Measurements from ENCODE around the gene ADAM12.

Gene ADAM12

DNA sequence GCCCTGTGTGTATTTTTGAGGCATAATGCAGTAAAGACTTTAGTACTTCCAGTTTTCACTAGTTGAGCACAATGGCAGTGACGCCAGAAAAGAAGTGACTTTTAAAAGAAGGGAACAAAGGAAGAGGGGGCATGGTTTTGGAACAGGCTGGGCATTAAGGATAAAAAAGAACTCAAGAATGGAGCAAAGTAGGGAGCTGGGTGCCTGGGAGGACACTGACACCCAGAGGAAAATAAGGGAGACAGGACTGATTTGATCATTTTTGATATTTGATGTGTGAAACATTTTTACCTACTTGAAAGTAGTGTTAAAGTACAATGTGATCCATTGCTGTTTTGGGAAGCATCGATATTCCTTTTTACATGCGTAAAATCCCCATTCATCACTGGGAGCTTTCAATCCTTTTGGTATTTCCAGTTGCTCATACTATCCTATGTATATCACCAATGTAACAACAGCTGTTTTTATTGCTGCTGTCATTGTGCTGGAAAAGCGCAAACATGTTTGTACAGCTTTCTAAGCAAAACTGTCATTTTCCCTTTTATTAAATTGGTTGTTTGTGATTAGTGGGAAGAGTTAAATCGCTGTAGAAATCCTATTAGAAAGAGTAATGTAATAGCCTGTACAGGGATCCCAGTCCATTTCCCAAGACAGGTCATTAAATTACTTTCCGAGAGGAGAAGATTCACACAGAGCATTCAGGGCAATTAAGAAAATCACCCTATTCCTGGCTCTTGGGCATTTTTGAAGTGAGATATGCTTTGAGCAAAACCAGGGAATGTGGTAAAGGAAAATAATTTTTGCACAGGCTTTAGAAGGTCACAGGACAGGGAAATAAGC, 85.2 kb downstream of the ADAM12 start:
- TF ChIP-seq, protein P1, sequence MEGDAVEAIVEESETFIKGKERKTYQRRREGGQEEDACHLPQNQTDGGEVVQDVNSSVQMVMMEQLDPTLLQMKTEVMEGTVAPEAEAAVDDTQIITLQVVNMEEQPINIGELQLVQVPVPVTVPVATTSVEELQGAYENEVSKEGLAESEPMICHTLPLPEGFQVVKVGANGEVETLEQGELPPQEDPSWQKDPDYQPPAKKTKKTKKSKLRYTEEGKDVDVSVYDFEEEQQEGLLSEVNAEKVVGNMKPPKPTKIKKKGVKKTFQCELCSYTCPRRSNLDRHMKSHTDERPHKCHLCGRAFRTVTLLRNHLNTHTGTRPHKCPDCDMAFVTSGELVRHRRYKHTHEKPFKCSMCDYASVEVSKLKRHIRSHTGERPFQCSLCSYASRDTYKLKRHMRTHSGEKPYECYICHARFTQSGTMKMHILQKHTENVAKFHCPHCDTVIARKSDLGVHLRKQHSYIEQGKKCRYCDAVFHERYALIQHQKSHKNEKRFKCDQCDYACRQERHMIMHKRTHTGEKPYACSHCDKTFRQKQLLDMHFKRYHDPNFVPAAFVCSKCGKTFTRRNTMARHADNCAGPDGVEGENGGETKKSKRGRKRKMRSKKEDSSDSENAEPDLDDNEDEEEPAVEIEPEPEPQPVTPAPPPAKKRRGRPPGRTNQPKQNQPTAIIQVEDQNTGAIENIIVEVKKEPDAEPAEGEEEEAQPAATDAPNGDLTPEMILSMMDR (IDR thresholded peaks at IDR 0.05; ENCODE audit: low read length, missing control alignments): peak; percentile 29
- peak; percentile 36 for DNase-seq (ENCODE audit: low read depth)
- H3K4me3 ChIP-seq (replicated peaks; ENCODE audit: low read depth, low read length): no peak overlapping the region

DNA sequence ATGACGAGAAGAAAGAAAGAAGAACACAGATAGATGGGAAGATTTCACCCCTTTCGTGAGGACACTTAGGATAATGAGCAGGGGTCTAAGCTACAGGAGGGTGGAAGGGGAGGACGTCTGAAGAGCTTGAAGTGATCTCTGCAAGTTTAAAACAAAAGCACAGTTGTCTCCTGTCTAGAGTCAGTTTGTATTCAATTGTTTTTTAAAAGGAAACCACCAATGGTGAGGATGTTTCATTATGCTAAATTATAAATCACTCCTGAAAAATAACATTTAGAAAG, 85.9 kb downstream of the ADAM12 start:
- no peak overlapping the region for H3K4me3 ChIP-seq (replicated peaks; ENCODE audit: low read depth, low read length)
- TF ChIP-seq, protein P1 (IDR thresholded peaks at IDR 0.05; ENCODE audit: low read length, missing control alignments): no peak
- no peak for DNase-seq (ENCODE audit: low read depth)

GRCh38 chr10:126301701-126302475, 86.4 kb downstream of the ADAM12 start:
- no peak for DNase-seq (ENCODE audit: low read depth)
- H3K4me3 ChIP-seq (replicated peaks; ENCODE audit: low read depth, low read length): no peak overlapping the region
- TF ChIP-seq, protein P1 (IDR thresholded peaks at IDR 0.05; ENCODE audit: low read length, missing control alignments): no peak

GRCh38 chr10:126294451-126294850, 93.8 kb downstream of the ADAM12 start:
- no peak overlapping the region for H3K4me3 ChIP-seq (replicated peaks; ENCODE audit: low read depth, low read length)
- DNase-seq (ENCODE audit: low read depth): no peak
- TF ChIP-seq, protein P1 (IDR thresholded peaks at IDR 0.05; ENCODE audit: low read length, missing control alignments): no peak

- no peak for DNase-seq (ENCODE audit: low read depth)
- TF ChIP-seq, protein P1 (IDR thresholded peaks at IDR 0.05; ENCODE audit: low read length, missing control alignments): no peak
- no peak overlapping the region for H3K4me3 ChIP-seq (replicated peaks; ENCODE audit: low read depth, low read length)
These were observed 98.0 kb downstream of the ADAM12 start for GRCh38 chr10:126290232-126290631.

- TF ChIP-seq, protein P1 (IDR thresholded peaks at IDR 0.05; ENCODE audit: low read length, missing control alignments): no peak
- H3K4me3 ChIP-seq (replicated peaks; ENCODE audit: low read depth, low read length): no peak overlapping the region
- no peak for DNase-seq (ENCODE audit: low read depth)
These were observed 99.5 kb downstream of the ADAM12 start for GRCh38 chr10:126288547-126289493.
